Cardiac muscle cell (in vitro differentiated cells and primary cell): Measurements from ENCODE around the gene MYH7. TPM values are rescaled to one million over a fixed set of nuclear protein-coding genes. Genes with fewer than 3 reads are reported as not detected.
A peak's percentile ranks its signal among the peaks of the same experiment; 100 is the strongest.

Source experiments
- DNase-seq, 2 donors: peaks; one replicate each; pipeline versions ENCODE4 v3.0.0 to v3.0.0-alpha.2; 2010 to 2017; ENCODE audit warnings: low read depth in 1 of 2, low spot score in 1 of 2
- H3K27ac ChIP-seq: fragments of 200-600 bp; sonication (generic); 2 replicates; pipeline ENCODE4 v1.5.1; 2016
- H3K27me3 ChIP-seq: fragments of 200-600 bp; sonication (generic); 2 replicates; pipeline ENCODE4 v1.6.0; 2016; ENCODE audit warnings: control low read depth
- H3K36me3 ChIP-seq: fragments of 200-600 bp; sonication (generic); 2 replicates; pipeline ENCODE4 v1.5.1; 2016; ENCODE audit warnings: control low read depth
- H3K4me1 ChIP-seq: fragments of 200-600 bp; sonication (generic); 2 replicates; pipeline ENCODE4 v1.8.1; 2017; ENCODE audit warnings: low read depth, mild to moderate bottlenecking, mixed run types
- H3K4me3 ChIP-seq: fragments of 200-600 bp; sonication (generic); 2 replicates; pipeline ENCODE4 v1.5.1; 2016; ENCODE audit warnings: mild to moderate bottlenecking
- H3K9me3 ChIP-seq: fragments of 200-600 bp; sonication (generic); 2 replicates; pipeline ENCODE4 v1.5.1; 2017; ENCODE audit warnings: low read depth, mild to moderate bottlenecking, control low read depth
- polyA plus RNA-seq: library from polyadenylated mRNA; unstranded; fragments of >200 nt; fragmentation: Nextera tagmentation; extraction: Ambion mirVana; gene quantifications from 2 replicates; pipeline ENCODE4 v1.2.1, GENCODE V29; 2016
- total RNA-seq: library from RNA; depleted of rRNA; stranded (reverse); fragments of >200 nt; gene quantifications from 2 replicates; pipeline ENCODE4 v1.2.3, GENCODE V29; 2016
- TF ChIP-seq, protein P1 (sequence below): IDR thresholded peaks from 2 replicates; pipeline ENCODE4 v1.5.1; 2012; ENCODE audit warnings: low read depth, mild to moderate bottlenecking, low read length

MYH7 gene
- total and polyA plus RNA-seq, 2 experiments from 2014 or later, result 82.8 to 117 TPM

GRCh38 chr14:23373041-23373440, 62.4 kb downstream of the MYH7 start:
- TF ChIP-seq, protein P1, sequence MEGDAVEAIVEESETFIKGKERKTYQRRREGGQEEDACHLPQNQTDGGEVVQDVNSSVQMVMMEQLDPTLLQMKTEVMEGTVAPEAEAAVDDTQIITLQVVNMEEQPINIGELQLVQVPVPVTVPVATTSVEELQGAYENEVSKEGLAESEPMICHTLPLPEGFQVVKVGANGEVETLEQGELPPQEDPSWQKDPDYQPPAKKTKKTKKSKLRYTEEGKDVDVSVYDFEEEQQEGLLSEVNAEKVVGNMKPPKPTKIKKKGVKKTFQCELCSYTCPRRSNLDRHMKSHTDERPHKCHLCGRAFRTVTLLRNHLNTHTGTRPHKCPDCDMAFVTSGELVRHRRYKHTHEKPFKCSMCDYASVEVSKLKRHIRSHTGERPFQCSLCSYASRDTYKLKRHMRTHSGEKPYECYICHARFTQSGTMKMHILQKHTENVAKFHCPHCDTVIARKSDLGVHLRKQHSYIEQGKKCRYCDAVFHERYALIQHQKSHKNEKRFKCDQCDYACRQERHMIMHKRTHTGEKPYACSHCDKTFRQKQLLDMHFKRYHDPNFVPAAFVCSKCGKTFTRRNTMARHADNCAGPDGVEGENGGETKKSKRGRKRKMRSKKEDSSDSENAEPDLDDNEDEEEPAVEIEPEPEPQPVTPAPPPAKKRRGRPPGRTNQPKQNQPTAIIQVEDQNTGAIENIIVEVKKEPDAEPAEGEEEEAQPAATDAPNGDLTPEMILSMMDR, result no peak
- no peak overlapping the region for H3K4me3 ChIP-seq
- H3K4me1 ChIP-seq, result no peaks in the 10 kb centered on the region
- H3K27ac ChIP-seq, result no peak overlapping the region
- no peak for DNase-seq
- no peaks in the 10 kb centered on the region for H3K27me3 ChIP-seq
- no peaks in the 10 kb centered on the region for H3K36me3 ChIP-seq
- H3K9me3 ChIP-seq, result no peaks in the 10 kb centered on the region

GRCh38 chr14:23372509-23372908, 63.0 kb downstream of the MYH7 start, which contains the start of gene IL25:
Gene IL25, plus strand, starts transcription at chr14:23372809.
- Histone ChIP-seq H3K9me3 (no peaks in the 10 kb centered on the region), H3K4me1 (no peaks in the 10 kb centered on the region), H3K36me3 (no peaks in the 10 kb centered on the region), H3K27me3 (no peaks in the 10 kb centered on the region), H3K4me3 (no peak within 1 kb of the TSS), H3K27ac (no peak within 1 kb of the TSS)
- TF ChIP-seq, protein P1, result no peak
- no peak for DNase-seq

- Histone ChIP-seq H3K36me3 (no peaks in the 10 kb centered on the region), H3K27me3 (no peaks in the 10 kb centered on the region), H3K27ac (no peak overlapping the region), H3K4me3 (no peak overlapping the region), H3K4me1 (peaks cover 2% of the 10 kb centered on the region), H3K9me3 (no peaks in the 10 kb centered on the region)
- TF ChIP-seq, protein P1, result no peak
- no peak for DNase-seq
Observed at GRCh38 chr14:23371865-23372264, 63.6 kb downstream of the MYH7 start.

DNA sequence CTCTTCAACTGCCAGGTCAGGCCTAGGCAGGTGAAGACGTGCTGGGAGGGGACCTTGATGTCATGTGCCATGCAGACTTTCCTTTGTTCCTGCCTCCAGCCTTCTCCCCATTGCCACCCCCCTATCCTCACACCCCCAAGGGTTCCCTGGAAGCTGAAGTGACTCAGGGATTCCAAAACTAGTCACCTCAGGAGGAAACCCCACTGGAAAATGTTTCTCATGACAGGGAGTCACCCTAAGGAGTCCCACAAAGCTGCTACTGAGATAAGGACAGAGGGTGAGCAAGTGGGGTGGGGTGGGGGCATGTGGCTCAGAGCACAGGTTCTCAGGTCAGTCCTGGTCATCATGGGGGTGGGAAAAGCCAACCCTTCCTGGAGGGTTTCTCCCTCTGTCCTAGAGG, 65.2 kb downstream of the MYH7 start:
- peaks cover 15% of the 10 kb centered on the region for H3K4me1 ChIP-seq
- H3K27ac ChIP-seq, result no peak overlapping the region
- H3K36me3 ChIP-seq, result no peaks in the 10 kb centered on the region
- TF ChIP-seq, protein P1, result no peak
- H3K27me3 ChIP-seq, result no peaks in the 10 kb centered on the region
- no peaks in the 10 kb centered on the region for H3K9me3 ChIP-seq
- no peak for DNase-seq
- no peak overlapping the region for H3K4me3 ChIP-seq

- Histone ChIP-seq H3K36me3 (no peaks in the 10 kb centered on the region), H3K27ac (peak overlapping the region; percentile 83), H3K4me3 (peak overlapping the region; percentile 28), H3K4me1 (peaks cover 27% of the 10 kb centered on the region), H3K9me3 (no peaks in the 10 kb centered on the region), H3K27me3 (no peaks in the 10 kb centered on the region)
- TF ChIP-seq, protein P1, result no peak
- DNase-seq, result peak; percentile 83 to 88
Observed at GRCh38 chr14:23366426-23366921, 69.0 kb downstream of the MYH7 start.
